ENCODE measurements around the gene ANXA8. TPM values are rescaled to one million over a fixed set of nuclear protein-coding genes. Genes with fewer than 3 reads are reported as not detected.

Gene ANXA8
- total RNA-seq, 4 donors from 2014 or later = 1.1 TPM; not detected in 3

DNA sequence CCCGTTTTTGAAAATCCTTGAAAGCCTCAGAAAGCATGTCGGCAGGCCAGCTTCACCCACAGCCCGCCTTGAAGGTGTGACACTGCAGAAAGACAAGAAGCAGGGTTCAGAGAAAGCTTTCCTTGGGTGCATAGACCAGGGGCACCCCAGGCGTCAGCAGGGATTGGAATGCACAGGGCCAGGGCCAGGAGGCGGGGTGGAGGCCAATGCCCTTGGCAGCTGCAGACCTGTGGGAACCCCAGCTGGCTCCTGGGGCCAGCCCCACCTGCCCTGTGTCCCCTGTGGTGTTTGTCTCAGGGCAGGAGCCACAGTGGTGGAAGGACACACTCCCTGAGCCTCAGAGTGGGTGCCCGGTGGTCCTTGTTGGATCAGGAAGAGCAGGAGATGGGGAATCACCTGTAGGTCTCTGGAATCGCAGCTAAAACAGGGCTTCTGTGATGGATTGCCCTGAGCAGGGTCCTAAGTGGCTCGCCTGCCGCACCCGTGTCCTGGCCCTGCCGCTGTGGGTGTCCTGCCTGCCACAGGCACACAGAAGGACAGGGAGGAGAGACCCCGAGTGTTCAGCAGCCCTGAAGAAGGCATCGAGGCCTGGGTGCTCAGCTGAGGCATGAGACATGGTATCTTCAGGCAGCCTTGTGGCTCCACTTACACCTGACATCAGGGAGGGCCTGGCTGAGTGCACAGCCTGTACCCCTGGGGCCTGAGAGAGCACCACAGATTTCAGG is 32.5 kb downstream of the ANXA8 start:
- TF ChIP-seq, protein P1, sequence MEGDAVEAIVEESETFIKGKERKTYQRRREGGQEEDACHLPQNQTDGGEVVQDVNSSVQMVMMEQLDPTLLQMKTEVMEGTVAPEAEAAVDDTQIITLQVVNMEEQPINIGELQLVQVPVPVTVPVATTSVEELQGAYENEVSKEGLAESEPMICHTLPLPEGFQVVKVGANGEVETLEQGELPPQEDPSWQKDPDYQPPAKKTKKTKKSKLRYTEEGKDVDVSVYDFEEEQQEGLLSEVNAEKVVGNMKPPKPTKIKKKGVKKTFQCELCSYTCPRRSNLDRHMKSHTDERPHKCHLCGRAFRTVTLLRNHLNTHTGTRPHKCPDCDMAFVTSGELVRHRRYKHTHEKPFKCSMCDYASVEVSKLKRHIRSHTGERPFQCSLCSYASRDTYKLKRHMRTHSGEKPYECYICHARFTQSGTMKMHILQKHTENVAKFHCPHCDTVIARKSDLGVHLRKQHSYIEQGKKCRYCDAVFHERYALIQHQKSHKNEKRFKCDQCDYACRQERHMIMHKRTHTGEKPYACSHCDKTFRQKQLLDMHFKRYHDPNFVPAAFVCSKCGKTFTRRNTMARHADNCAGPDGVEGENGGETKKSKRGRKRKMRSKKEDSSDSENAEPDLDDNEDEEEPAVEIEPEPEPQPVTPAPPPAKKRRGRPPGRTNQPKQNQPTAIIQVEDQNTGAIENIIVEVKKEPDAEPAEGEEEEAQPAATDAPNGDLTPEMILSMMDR (IDR thresholded peaks at IDR 0.05; ENCODE audit: low read depth) = no peak

DNA sequence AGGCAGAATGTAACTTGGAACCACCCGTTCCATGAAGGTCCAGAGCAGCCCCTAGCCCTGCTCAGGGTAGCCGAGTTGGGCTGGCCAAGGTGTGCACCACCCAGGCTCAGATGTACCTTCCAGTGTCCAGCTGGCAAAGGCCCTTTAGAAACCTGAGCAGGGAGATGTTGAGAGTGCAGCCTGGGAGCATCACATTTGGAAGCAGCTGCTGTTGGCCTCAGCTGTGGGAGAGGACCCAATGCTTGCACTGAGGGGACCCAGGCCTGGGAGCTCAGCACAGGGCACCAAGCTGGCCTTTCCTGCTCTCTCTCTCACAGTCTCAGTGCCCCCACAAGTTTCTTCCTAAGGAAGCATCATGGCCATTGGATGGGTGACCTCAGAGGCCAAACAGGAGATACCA is 33.5 kb downstream of the ANXA8 start:
- TF ChIP-seq, protein P1 (IDR thresholded peaks at IDR 0.05; ENCODE audit: low read depth) = no peak

DNA sequence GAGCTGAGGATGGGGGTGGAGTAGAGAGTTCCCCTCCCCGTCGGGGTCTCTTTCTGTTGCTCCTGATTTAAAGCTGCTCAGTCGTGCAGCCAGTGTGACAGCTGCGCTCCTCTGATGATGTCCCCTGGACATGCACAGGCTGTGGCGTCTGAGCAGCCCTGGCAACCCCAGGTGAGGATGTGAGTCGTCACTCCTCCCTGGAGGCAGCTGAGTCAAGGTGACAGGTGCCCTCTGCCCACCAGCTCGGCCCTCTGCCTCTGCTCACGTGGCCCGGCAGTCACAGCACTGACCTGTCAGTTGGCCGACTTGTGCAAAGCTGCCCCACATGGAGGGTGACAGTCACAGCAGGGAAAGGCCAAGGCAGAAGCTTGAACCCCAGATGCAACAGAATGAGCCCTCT is 33.9 kb downstream of the ANXA8 start:
- TF ChIP-seq, protein P1 (IDR thresholded peaks at IDR 0.05; ENCODE audit: low read depth) = no peak

DNA sequence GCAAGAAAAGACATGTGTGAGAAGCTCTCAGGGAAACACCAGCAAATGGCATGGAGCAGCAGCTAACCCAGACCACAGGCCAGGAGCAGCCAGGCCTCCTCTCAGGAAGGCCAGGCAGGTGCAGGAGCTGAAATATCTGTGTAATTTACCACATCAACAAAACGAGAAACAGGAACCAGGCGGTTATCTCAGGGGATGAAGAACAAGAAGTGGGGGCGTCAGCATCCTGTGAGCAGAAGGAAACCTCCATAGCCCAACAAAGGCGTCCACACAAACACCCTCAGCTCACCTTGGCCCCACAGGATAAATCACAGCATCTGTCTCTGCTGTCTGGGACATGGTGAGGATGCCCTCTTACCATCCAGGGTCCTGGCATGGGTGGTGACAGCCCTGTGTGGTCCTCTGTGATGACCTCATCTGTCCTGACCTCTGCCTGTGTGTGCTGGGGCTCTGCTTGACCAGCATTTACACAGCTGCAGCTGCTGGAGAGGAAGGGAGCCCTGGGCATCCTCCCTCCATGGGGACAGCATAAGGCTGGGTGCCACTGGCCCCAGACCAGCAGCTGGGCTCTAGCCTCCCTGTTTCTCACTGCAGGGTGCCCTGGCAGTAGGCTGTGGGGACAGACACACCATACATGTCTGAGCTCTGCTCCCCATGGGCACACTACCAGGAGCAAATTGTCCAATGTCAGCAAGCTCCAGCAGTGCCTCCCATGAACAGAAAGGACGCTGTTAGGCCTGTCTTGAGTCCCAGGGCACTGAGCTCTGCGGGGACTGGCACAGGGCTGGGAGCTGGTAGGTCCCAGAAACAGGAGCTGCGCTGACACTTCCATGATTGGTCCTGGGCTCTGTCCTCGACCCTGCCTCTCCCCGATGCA is 34.6 kb downstream of the ANXA8 start:
- TF ChIP-seq, protein P1 (IDR thresholded peaks at IDR 0.05; ENCODE audit: low read depth) = no peak

DNA sequence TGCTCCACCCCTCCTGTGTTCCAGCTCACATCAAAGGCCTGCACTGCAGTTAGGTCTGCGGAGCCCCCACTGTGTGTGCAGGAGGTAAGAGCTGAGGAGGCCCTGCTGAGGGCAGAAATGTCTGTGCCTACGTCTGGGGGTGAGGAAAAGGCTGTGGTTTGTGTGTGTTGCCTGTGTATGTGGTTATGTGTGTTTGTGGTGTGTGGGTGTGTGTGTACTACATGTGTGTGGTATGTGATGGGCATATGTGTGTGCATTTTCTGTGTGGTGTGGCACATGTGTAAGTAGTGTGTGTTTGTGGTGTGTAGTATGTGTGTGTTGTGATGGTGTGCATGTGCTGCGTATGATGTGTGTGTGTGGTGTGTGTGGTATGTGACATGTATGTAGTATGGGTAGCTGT is 36.2 kb downstream of the ANXA8 start:
- TF ChIP-seq, protein P1 (IDR thresholded peaks at IDR 0.05; ENCODE audit: low read depth) = no peak

DNA sequence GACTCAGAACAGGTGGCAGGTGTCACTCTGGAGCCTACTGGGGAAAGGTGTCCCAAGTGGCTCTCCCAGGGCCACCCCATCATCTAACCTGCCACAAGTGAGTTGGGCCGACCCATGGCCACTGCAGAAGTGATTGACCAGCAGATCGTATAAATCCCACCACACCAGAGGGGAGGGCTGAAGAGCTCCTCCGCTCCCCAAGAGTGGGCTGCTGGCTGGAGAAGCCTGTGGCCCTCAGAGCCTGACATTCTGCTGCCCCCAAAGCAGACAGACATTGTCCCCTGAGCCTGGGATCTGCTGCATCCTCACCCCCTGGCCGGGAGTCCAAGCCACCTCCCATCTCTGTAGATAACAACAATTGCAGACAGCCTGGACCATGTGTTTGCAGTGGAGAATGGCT is 36.7 kb downstream of the ANXA8 start:
- TF ChIP-seq, protein P1 (IDR thresholded peaks at IDR 0.05; ENCODE audit: low read depth) = no peak

DNA sequence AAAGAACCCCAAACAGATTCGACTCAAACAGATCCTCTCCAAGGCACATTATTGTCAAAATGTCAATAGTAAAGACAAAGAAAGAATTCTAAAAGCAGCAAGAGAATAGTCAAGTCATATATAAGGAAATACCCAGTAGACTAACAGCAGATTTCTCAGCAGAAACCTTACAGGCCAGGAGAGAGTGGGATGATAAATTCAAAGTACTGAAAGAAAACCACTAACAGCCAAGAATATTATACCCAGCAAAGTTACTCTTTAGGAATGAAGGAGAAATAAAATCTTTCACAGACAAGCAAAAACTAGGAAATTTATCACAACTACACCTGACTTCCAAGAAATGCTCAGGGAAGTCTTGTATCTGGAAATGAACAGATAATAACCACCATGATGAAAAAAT is 38.2 kb downstream of the ANXA8 start:
- TF ChIP-seq, protein P1 (IDR thresholded peaks at IDR 0.05; ENCODE audit: low read depth) = no peak
